OCI-LY3 (cell line): Measurements from ENCODE around the gene SHROOM3.

ENCODE experiments used
- H2AFZ ChIP-seq: fragments of 200-600, 300-600 bp; shearing (Covaris generic); 2 replicates; pipeline ENCODE4 v1.6.0; 2014; ENCODE audit warnings: antibody characterized with exemption, low read depth, low read length
- H3K27ac ChIP-seq: fragments of 200-600, 300-600 bp; sonication (generic); 2 replicates; pipeline ENCODE4 v1.5.1; 2014; ENCODE audit warnings: mild to moderate bottlenecking, low read length, moderate library complexity, mixed read lengths
- H3K27me3 ChIP-seq: fragments of 200-600, 300-600 bp; sonication (generic); 2 replicates; pipeline ENCODE4 v1.6.1; 2014; ENCODE audit warnings: low read depth, low read length, mixed read lengths
- H3K36me3 ChIP-seq: fragments of 200-600, 300-600 bp; sonication (generic); replicated peaks from 2 replicates; pipeline ENCODE3; 2014; ENCODE audit warnings: low read depth, low read length, mixed read lengths
- H3K4me1 ChIP-seq: fragments of 300-600, 200-600 bp; sonication (generic); 2 replicates; pipeline ENCODE4 v1.6.1; 2014; ENCODE audit warnings: low read length, mixed read lengths
- H3K4me2 ChIP-seq: fragments of 200-600, 300-600 bp; sonication (generic); 2 replicates; pipeline ENCODE4 v1.6.1; 2014; ENCODE audit warnings: low read length, mixed read lengths
- H3K4me3 ChIP-seq: fragments of 300-600, 200-600 bp; sonication (generic); 2 replicates; pipeline ENCODE4 v1.5.1; 2014; ENCODE audit warnings: antibody characterized with exemption, mild to moderate bottlenecking, low read length, moderate library complexity
- H3K79me2 ChIP-seq: fragments of 300-600, 200-600 bp; shearing (Covaris generic); 2 replicates; pipeline ENCODE4 v1.6.1; 2014; ENCODE audit warnings: mild to moderate bottlenecking, low read length, mixed read lengths
- H3K9ac ChIP-seq: fragments of 300-600, 200-600 bp; shearing (Covaris generic); 2 replicates; pipeline ENCODE4 v1.6.0; 2014; ENCODE audit warnings: mild to moderate bottlenecking, low read length, moderate library complexity
- H3K9me3 ChIP-seq: fragments of 200-600, 300-600 bp; shearing (Covaris generic); 2 replicates; pipeline ENCODE4 v1.6.1; 2014; ENCODE audit warnings: low read length, mixed read lengths; ENCODE audit not compliant: insufficient read depth
- H4K20me1 ChIP-seq: fragments of 200-600, 300-600 bp; sonication (generic); 2 replicates; pipeline ENCODE4 v1.6.1; 2016; ENCODE audit warnings: low read length, mixed read lengths; ENCODE audit not compliant: insufficient read depth
- EZH2phosphoT487 ChIP-seq: fragments of 200-600 bp; shearing (Covaris generic); IDR thresholded peaks from 2 replicates; pipeline ENCODE4 v1.6.1; 2018; ENCODE audit warnings: antibody characterized with exemption, mixed run types, low read depth
- TF ChIP-seq, protein P1 (sequence below): fragments of 200-600, 300-600 bp; sonication (generic); IDR thresholded peaks from 2 replicates; pipeline ENCODE4 v1.5.1; 2014; ENCODE audit warnings: antibody characterized with exemption, low read length, low read depth

SHROOM3 gene

DNA sequence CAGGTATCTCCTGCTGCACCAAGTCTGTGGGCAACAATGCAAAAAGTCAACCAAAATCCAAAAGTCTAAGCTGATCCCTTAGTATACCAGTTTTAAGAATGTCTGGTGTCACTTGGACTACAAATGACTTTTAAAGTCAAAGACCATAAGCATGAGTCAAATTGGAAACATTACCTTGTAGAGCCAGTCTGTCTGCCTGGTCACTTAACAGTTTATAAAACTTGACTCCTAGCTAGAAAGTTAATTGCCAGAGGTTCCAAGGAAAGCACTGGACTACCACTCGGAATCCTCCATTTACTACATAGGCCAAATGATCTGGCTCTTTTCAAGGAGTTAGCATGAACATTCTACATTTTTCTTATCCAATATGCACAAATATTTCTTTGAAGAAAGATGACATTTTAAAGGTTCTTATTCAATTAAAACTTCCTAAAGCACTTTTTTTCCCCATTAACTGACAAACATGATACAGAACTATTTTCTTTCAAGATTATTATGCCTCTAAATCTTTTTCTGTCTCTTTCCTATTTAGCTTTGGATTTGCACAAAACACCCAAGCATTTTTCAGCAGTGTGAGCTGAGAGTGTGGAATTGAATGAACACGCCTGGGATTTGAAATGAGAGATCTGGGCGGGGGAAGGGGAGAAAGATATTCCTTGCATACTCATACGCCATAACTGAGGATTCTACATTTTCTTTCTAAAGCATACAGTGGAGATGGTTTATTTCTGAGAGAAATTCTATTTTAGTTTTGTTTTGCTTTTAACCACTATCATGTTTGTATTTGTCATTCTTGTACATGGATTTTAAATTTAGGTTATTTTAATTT, 188.4 kb downstream of the SHROOM3 start:
- H3K9ac ChIP-seq = no peak overlapping the region
- H3K27ac ChIP-seq = no peak overlapping the region

DNA sequence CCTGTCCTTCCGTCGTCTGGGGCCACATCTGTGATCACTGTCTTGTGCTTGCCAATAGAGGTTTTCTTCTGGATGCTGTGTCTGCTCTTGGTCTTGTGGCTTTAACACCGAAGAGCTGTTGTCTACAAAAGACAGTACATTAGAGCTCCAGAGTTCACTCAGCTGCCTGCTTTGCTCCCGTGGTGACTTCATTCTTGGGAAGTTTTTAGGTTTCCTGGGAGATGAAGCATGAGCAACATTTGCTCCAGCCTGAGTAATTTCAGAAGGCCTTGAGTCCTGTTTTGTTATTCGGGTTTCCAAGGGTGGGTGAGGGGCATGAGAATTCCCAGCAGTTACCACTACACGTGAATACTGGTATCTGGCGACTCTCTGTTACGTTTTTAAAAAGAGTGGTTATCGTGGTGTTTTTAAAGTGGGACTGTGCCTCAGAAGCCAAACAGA, 189.2 kb downstream of the SHROOM3 start:
- Histone ChIP-seq H3K9ac (no peak overlapping the region), H2AFZ (no peak overlapping the region), H3K4me1 (no peaks in the 10 kb centered on the region), H4K20me1 (no peaks in the 10 kb centered on the region), H3K27me3 (peaks cover 37% of the 10 kb centered on the region), H3K9me3 (no peaks in the 10 kb centered on the region), H3K27ac (no peak overlapping the region), H3K79me2 (no peaks in the 10 kb centered on the region), H3K4me2 (no peak overlapping the region), H3K4me3 (no peak overlapping the region), H3K36me3 (no peaks in the 10 kb centered on the region)
- no peak for TF ChIP-seq EZH2phosphoT487
- TF ChIP-seq, protein P1, sequence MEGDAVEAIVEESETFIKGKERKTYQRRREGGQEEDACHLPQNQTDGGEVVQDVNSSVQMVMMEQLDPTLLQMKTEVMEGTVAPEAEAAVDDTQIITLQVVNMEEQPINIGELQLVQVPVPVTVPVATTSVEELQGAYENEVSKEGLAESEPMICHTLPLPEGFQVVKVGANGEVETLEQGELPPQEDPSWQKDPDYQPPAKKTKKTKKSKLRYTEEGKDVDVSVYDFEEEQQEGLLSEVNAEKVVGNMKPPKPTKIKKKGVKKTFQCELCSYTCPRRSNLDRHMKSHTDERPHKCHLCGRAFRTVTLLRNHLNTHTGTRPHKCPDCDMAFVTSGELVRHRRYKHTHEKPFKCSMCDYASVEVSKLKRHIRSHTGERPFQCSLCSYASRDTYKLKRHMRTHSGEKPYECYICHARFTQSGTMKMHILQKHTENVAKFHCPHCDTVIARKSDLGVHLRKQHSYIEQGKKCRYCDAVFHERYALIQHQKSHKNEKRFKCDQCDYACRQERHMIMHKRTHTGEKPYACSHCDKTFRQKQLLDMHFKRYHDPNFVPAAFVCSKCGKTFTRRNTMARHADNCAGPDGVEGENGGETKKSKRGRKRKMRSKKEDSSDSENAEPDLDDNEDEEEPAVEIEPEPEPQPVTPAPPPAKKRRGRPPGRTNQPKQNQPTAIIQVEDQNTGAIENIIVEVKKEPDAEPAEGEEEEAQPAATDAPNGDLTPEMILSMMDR = no peak

More for the DNA sequence above, 188.4 kb downstream of the SHROOM3 start:
- no peak overlapping the region for H3K4me2 ChIP-seq
- peaks cover 37% of the 10 kb centered on the region for H3K27me3 ChIP-seq
- no peaks in the 10 kb centered on the region for H3K4me1 ChIP-seq
- TF ChIP-seq, protein P1 = no peak
- TF ChIP-seq EZH2phosphoT487 = no peak
- no peak overlapping the region for H3K4me3 ChIP-seq
- H3K9me3 ChIP-seq = no peaks in the 10 kb centered on the region
- no peaks in the 10 kb centered on the region for H4K20me1 ChIP-seq
- H2AFZ ChIP-seq = no peak overlapping the region
- no peaks in the 10 kb centered on the region for H3K79me2 ChIP-seq
- no peaks in the 10 kb centered on the region for H3K36me3 ChIP-seq

GRCh38 chr4:76624931-76625715, 190.1 kb downstream of the SHROOM3 start:
- Histone ChIP-seq H2AFZ (no peak overlapping the region), H3K4me3 (no peak overlapping the region), H3K27me3 (peaks cover 41% of the 10 kb centered on the region), H3K36me3 (no peaks in the 10 kb centered on the region), H3K27ac (no peak overlapping the region), H3K4me1 (no peaks in the 10 kb centered on the region), H3K9me3 (no peaks in the 10 kb centered on the region), H3K4me2 (no peak overlapping the region), H4K20me1 (no peaks in the 10 kb centered on the region), H3K79me2 (no peaks in the 10 kb centered on the region), H3K9ac (no peak overlapping the region)
- no peak for TF ChIP-seq EZH2phosphoT487
- TF ChIP-seq, protein P1 = no peak
